HepG2 (cell line): ENCODE results near the gene TRPC3. TPM values are rescaled to one million over a fixed set of nuclear protein-coding genes. Genes with fewer than 3 reads are reported as not detected.

ENCODE experiments used
- ATAC-seq: fragments of 200-7000 bp; cut with Tn5 transposase; 3 replicates; pipeline ENCODE4 v1.9.1; 2020; ENCODE audit warnings: mild to moderate bottlenecking, moderate library complexity
- BruUV-seq: library from RNA; stranded (reverse); fragments of 400-500 nt; replicated peaks from 2 replicates; lab custom pipeline; 2021; lab: Mats Ljungman, UMichigan
- CTCF ChIA-PET: fragments of 300-600 bp; formaldehyde crosslinking; extraction: SDS; loops from one replicate; lab custom pipeline; 2021; ENCODE audit warnings: low total read pairs, inconsistent platforms, low intra/inter-chr PET ratio; lab: Yijun Ruan, JAX
- POLR2A ChIA-PET: fragments of 350-600 bp; sonication (Branson Sonifier 250); formaldehyde crosslinking; loops from one replicate; lab custom pipeline; 2020; ENCODE audit warnings: antibody characterized with exemption, inconsistent platforms; lab: Yijun Ruan, JAX
- DNase-seq: peaks from one replicate; pipeline ENCODE4 v3.0.0-alpha.2; 2015; ENCODE audit warnings: low spot score
- FAIRE-seq: peaks from 3 replicates; lab custom pipeline; 2011; peaks lifted over from hg19 to GRCh38; lab: Jason Lieb, UNC
- H2AFZ ChIP-seq: one replicate; pipeline ENCODE4 v1.6.1; 2011; ENCODE audit warnings: low read length, inconsistent platforms
- H3K27ac ChIP-seq: fragments of 300-600 bp; 3 replicates; pipeline ENCODE4 v1.8.0; 2011; ENCODE audit warnings: mixed run types, mild to moderate bottlenecking, mixed read lengths, low read length, inconsistent platforms; ENCODE audit not compliant: insufficient read depth; ENCODE audit errors: extremely low read length
- H3K27me3 ChIP-seq, 2 experiments: fragments of 200-600 bp in 1 of 2; 2 replicates in 1 of 2; 3 replicates in 1 of 2; pipeline versions ENCODE4 v1.6.0 to v1.8.0; 2011; ENCODE audit warnings: low read length in 2 of 2, mild to moderate bottlenecking in 2 of 2, moderate library complexity in 2 of 2, inconsistent platforms in 1 of 2; ENCODE audit not compliant: insufficient read depth in 2 of 2, control insufficient read depth in 1 of 2
- H3K36me3 ChIP-seq, 2 experiments: fragments of 200-600 bp in 1 of 2; replicated peaks in 1 of 2; 2 replicates in 1 of 2; 3 replicates in 1 of 2; pipeline versions ENCODE4 v1.5.1 to v1.8.0; 2011; ENCODE audit warnings: low read length in 2 of 2, inconsistent platforms in 1 of 2; ENCODE audit not compliant: insufficient read depth in 2 of 2, control insufficient read depth in 1 of 2
- H3K4me1 ChIP-seq: 2 replicates; pipeline ENCODE4 v1.5.1; 2012; ENCODE audit warnings: low read length, inconsistent platforms; ENCODE audit not compliant: insufficient read depth
- H3K4me2 ChIP-seq: 2 replicates; pipeline ENCODE4 v1.6.0; 2011; ENCODE audit warnings: low read depth, low read length, inconsistent platforms
- H3K4me3 ChIP-seq, 3 experiments: fragments of 200-600 bp in 1 of 3; sonication (generic), shearing (Covaris generic) in 1 of 3; replicated peaks in 1 of 3; 2 replicates each; pipeline ENCODE4 v1.5.1; 2011 to 2016; ENCODE audit warnings: low read length in 3 of 3, inconsistent platforms in 2 of 3, low read depth in 2 of 3, mild to moderate bottlenecking in 2 of 3, control low read depth in 1 of 3, mixed read lengths in 1 of 3; ENCODE audit not compliant: insufficient read depth in 1 of 3
- H3K79me2 ChIP-seq: one replicate; pipeline ENCODE4 v1.6.1; 2011; ENCODE audit warnings: low read length, inconsistent platforms; ENCODE audit not compliant: insufficient read depth
- H3K9ac ChIP-seq: 2 replicates; pipeline ENCODE4 v1.6.0; 2011; ENCODE audit warnings: mild to moderate bottlenecking, low read depth, low read length, inconsistent platforms; ENCODE audit not compliant: insufficient read depth
- H3K9me3 ChIP-seq: 2 replicates; pipeline ENCODE4 v1.5.1; 2012; ENCODE audit warnings: mild to moderate bottlenecking, low read length
- H4K20me1 ChIP-seq: 2 replicates; pipeline ENCODE4 v1.6.0; 2011; ENCODE audit warnings: inconsistent platforms, mild to moderate bottlenecking, low read length, moderate library complexity; ENCODE audit not compliant: insufficient read depth
- EHMT2 ChIP-seq: fragments of 200-600 bp; sonication (generic); IDR thresholded peaks from 2 replicates; pipeline ENCODE4 v1.7.0; 2017; ENCODE audit warnings: antibody characterized with exemption, low read depth, low read length, borderline replicate concordance
- ELF3 ChIP-seq: IDR thresholded peaks from 2 replicates; pipeline ENCODE4 v1.6.1; 2016; ENCODE audit warnings: missing genetic modification reagents, missing compliant biosample characterization
- GMEB2 ChIP-seq: IDR thresholded peaks from 2 replicates; pipeline ENCODE4 v1.6.1; 2016; ENCODE audit warnings: missing biosample characterization, missing genetic modification reagents, low read depth
- KLF15 ChIP-seq: sonication (generic); formaldehyde crosslinking; IDR thresholded peaks from 2 replicates; pipeline ENCODE4 v1.8.1; 2023; ENCODE audit warnings: borderline replicate concordance, mild to moderate bottlenecking, inconsistent platforms, missing genetic modification reagents, mixed read lengths
- U2AF1 ChIP-seq: fragments of 200-400 bp; formaldehyde crosslinking; optimal IDR thresholded peaks from 2 replicates; pipeline ENCODE3; 2017; ENCODE audit warnings: mild to moderate bottlenecking, low read depth, low read length
- ZNF276 ChIP-seq: sonication (generic); formaldehyde crosslinking; IDR thresholded peaks from 2 replicates; pipeline ENCODE4 v1.4.0; 2020; ENCODE audit warnings: mild to moderate bottlenecking, low read depth, missing genetic modification reagents
- ZNF280D ChIP-seq: sonication (generic); formaldehyde crosslinking; IDR thresholded peaks from 2 replicates; pipeline ENCODE4 v1.5.1; 2020; ENCODE audit warnings: mild to moderate bottlenecking, missing genetic modification reagents
- WGBS: methylation state at CpG from one replicate; pipeline ENCODE4 v1.1.6; 2017; ENCODE audit warnings: low lambda C conversion rate; 5-methylcytosine and 5-hydroxymethylcytosine counted together
- in situ Hi-C: cut with HindIII; loops from 2 replicates; pipeline ENCODE4 v1.10.0; 2017; ENCODE audit warnings: low pct_unique_long_range_greater_than_20kb; ENCODE audit not compliant: extremely low pct_ligation_motif_present
- intact Hi-C: fragments of 100-400 bp; cut with micrococcal nuclease; formaldehyde crosslinking; loops from one replicate; pipeline ENCODE4 v1.10.0; 2022; ENCODE audit not compliant: unreplicated experiment
- polyA plus RNA-seq, 8 experiments: library from polyadenylated mRNA; depleted of rRNA in 3 of 8; stranded (reverse) in 7 of 8; unstranded in 1 of 8; fragments of >200 nt; fragmentation: Illumina TruSeq in 4 of 8; extraction: Trizol in 4 of 8; gene quantifications; 2 replicates each; pipeline versions ENCODE4 v1.2.1 to v1.2.3, GENCODE V29; 2011 to 2016; ENCODE audit warnings: low read depth in 4 of 8, missing spikeins in 1 of 8, mixed read lengths in 1 of 8; ENCODE audit not compliant: insufficient read depth in 1 of 8
- total RNA-seq, 5 experiments: library from RNA; depleted of rRNA; stranded (reverse); fragments of >200 nt; fragmentation: Illumina TruSeq; extraction: Trizol; gene quantifications; 2 replicates each; pipeline ENCODE4 v1.2.3, GENCODE V29; 2016; ENCODE audit warnings: low read depth in 1 of 5
- TF ChIP-seq, protein P1 (sequence below): sonication (generic); formaldehyde crosslinking; IDR thresholded peaks from 2 replicates; pipeline ENCODE4 v1.5.0; 2020; ENCODE audit warnings: mild to moderate bottlenecking, missing genetic modification reagents

Gene TRPC3
- total and polyA plus RNA-seq, 2 of the 13 experiments (the other 11 are each of a cell fraction or from before 2014, with no cell fraction given), result not detected

DNA sequence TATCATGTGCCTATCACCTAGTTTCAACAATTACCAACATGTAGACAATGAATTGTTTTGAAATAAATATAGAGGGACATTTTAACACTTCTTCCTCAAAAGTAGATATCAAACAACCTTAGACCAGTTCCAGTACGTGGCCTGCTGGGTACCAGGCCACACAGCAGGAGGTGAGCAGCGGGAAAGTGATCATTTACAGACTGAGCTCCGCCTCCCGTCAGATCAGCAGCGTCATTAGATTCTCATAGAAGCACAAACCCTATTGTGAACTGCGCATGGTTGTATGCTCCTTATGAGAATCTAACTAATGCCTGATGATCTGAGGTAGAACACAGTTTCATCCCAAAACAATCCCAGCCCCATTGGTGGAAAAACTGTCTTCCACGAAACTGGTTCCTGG lies 88.1 kb downstream of the TRPC3 start:
- Histone ChIP-seq H4K20me1 (no peaks in the 10 kb centered on the region), H3K27me3 (no peaks in the 10 kb centered on the region), H3K9ac (no peak overlapping the region), H3K36me3 (peaks cover 2 to 7% of the 10 kb centered on the region in 2 experiments; a peak in 4 of 5 replicates), H3K79me2 (no peaks in the 10 kb centered on the region), H2AFZ (no peak overlapping the region), H3K4me3 (no peak overlapping the region), H3K27ac (no peak overlapping the region), H3K4me1 (peaks cover 1% of the 10 kb centered on the region), H3K4me2 (no peak overlapping the region), H3K9me3 (no peaks in the 10 kb centered on the region)
- ChIA-PET POLR2A (no interaction called here), CTCF (no interaction called here)
- no peak for ATAC-seq
- no TSS peak for BruUV-seq
- 98% methylated on average over 7 of the region's 7 CpGs for WGBS
- no peak for TF ChIP-seq ZNF280D (CRISPR knock-in tag)
- intact Hi-C loops, result no loop called here
- DNase-seq, result no peak
- in situ Hi-C loops, result no loop called here
- FAIRE-seq, result no peak

DNA sequence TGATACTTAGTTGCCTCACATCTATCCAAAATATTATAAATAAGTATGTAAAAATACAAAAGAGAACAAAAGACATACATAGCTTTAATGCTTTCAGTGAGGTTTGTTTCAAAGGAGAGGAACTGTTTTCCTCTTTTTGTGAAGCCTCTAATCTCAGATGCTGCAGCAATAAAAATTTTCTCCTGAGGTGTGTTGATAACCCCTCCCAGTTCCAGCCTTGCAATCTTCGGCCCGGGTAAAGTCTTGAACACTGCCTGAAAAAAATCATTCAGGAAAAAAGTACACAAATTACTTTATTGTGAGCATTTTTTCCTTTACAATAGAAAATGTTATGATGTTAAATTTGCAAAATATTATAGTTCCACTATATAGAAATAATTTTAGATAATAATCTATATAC lies 90.4 kb downstream of the TRPC3 start:
- ChIA-PET POLR2A (no interaction called here), CTCF (no interaction called here)
- no peak overlapping the region for H2AFZ ChIP-seq
- ATAC-seq (no peak), DNase-seq (no peak), FAIRE-seq (no peak)
- no peaks in the 10 kb centered on the region for H3K9me3 ChIP-seq
- no peaks in the 10 kb centered on the region for H3K4me1 ChIP-seq
- no peaks in the 10 kb centered on the region for H3K79me2 ChIP-seq
- 97% methylated on average over 2 of the region's 2 CpGs for WGBS
- no peaks in the 10 kb centered on the region for H3K27me3 ChIP-seq
- H4K20me1 ChIP-seq, result no peaks in the 10 kb centered on the region
- H3K9ac ChIP-seq, result no peak overlapping the region
- BruUV-seq, result no TSS peak
- H3K36me3 ChIP-seq, result peaks cover under 1 to 7% of the 10 kb centered on the region in 2 experiments; a peak in 4 of 5 replicates
- H3K27ac ChIP-seq, result no peak overlapping the region
- in situ Hi-C loops, result no loop called here
- H3K4me3 ChIP-seq, result no peak overlapping the region
- intact Hi-C loops, result no loop called here
- no peak overlapping the region for H3K4me2 ChIP-seq
- no peak for TF ChIP-seq U2AF1
- TF ChIP-seq EHMT2, result no peak
- no peak for TF ChIP-seq ELF3 (CRISPR knock-in tag)
- TF ChIP-seq, protein P1, sequence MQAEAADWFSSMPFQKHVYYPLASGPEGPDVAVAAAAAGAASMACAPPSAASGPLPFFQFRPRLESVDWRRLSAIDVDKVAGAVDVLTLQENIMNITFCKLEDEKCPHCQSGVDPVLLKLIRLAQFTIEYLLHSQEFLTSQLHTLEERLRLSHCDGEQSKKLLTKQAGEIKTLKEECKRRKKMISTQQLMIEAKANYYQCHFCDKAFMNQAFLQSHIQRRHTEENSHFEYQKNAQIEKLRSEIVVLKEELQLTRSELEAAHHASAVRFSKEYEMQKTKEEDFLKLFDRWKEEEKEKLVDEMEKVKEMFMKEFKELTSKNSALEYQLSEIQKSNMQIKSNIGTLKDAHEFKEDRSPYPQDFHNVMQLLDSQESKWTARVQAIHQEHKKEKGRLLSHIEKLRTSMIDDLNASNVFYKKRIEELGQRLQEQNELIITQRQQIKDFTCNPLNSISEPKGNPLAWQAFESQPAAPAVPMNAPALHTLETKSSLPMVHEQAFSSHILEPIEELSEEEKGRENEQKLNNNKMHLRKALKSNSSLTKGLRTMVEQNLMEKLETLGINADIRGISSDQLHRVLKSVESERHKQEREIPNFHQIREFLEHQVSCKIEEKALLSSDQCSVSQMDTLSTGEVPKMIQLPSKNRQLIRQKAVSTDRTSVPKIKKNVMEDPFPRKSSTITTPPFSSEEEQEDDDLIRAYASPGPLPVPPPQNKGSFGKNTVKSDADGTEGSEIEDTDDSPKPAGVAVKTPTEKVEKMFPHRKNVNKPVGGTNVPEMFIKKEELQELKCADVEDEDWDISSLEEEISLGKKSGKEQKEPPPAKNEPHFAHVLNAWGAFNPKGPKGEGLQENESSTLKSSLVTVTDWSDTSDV (CRISPR knock-in tag), result no peak
- TF ChIP-seq ZNF276 (CRISPR knock-in tag), result no peak
- no peak for TF ChIP-seq GMEB2 (CRISPR knock-in tag)
- no peak for TF ChIP-seq KLF15 (CRISPR knock-in tag)
